HG03066 (cell line): ENCODE measurements around the gene C1QTNF8.

Experiments
- ATAC-seq: cut with Tn5 transposase; IDR thresholded peaks from one replicate; pipeline ENCODE4 v1.9.1; 2021; ENCODE audit warnings: low read depth; ENCODE audit not compliant: unreplicated experiment

The C1QTNF8 gene

GRCh38 chr16:1066584-1067172, 29.4 kb downstream of the C1QTNF8 start:
- no peak for ATAC-seq

GRCh38 chr16:1065469-1066128, 30.4 kb downstream of the C1QTNF8 start:
- no peak for ATAC-seq

GRCh38 chr16:1063728-1064127, 32.3 kb downstream of the C1QTNF8 start:
- ATAC-seq: no peak

GRCh38 chr16:1062895-1063294, 33.1 kb downstream of the C1QTNF8 start:
- ATAC-seq: no peak

GRCh38 chr16:1061769-1062505, 34.1 kb downstream of the C1QTNF8 start:
- ATAC-seq: no peak

GRCh38 chr16:1060416-1061340, 35.4 kb downstream of the C1QTNF8 start:
- ATAC-seq: no peak

GRCh38 chr16:1059310-1059709, 36.7 kb downstream of the C1QTNF8 start:
- ATAC-seq: no peak

- no peak for ATAC-seq
Measured at GRCh38 chr16:1058216-1058615, 37.8 kb downstream of the C1QTNF8 start.

- no peak for ATAC-seq
Measured at GRCh38 chr16:1057252-1057932, 38.7 kb downstream of the C1QTNF8 start.

GRCh38 chr16:1056196-1056595, 39.8 kb downstream of the C1QTNF8 start:
- ATAC-seq: no peak

GRCh38 chr16:1055557-1055924, 40.5 kb downstream of the C1QTNF8 start:
- no peak for ATAC-seq

- ATAC-seq: no peak
Measured at GRCh38 chr16:1054660-1055556, 41.1 kb downstream of the C1QTNF8 start.

- ATAC-seq: no peak
Measured at GRCh38 chr16:1053700-1054368, 42.2 kb downstream of the C1QTNF8 start.

- no peak for ATAC-seq
Measured at GRCh38 chr16:1053121-1053521, 42.9 kb downstream of the C1QTNF8 start.

- no peak for ATAC-seq
Measured at GRCh38 chr16:1052721-1053120, 43.3 kb downstream of the C1QTNF8 start.

GRCh38 chr16:1051446-1051845, 44.6 kb downstream of the C1QTNF8 start:
- no peak for ATAC-seq

GRCh38 chr16:1050921-1051320, 45.1 kb downstream of the C1QTNF8 start:
- no peak for ATAC-seq

- no peak for ATAC-seq
Measured at GRCh38 chr16:1050516-1050915, 45.5 kb downstream of the C1QTNF8 start.

GRCh38 chr16:1049976-1050247, 46.1 kb downstream of the C1QTNF8 start:
- no peak for ATAC-seq
